NCI-H345 treated with DMSO at 0.1 percent for 48 hours (cell line): ENCODE results near the gene TMEM260.
"Not testable (repeated sequence)": the region's sequence is repeated elsewhere in the genome, so short reads cannot be mapped to it uniquely, and the experiment has no call there.

Source experiments
- DNase-seq: peaks from one replicate; lab custom pipeline; 2025; ENCODE audit not compliant: unreplicated experiment; lab: John Stamatoyannopoulos, UW

Gene TMEM260

DNA sequence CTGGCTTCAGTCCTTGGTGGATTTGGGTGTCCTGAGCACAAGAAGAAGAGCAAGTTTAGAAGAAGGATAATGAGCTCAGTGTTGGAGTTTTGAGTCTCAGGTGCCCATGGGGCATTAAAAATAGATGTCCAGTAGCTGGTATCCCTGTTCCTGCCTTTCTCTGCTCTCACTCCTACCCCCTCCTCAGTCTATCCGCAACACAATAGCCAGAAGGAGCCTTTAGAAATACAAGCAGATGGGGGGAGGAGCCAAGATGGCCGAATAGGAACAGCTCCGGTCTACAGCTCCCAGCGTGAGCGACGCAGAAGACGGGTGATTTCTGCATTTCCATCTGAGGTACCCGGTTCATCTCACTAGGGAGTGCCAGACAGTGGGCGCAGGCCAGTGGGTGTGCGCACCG lies 87.7 kb downstream of the TMEM260 start:
- DNase-seq, result not testable (repeated sequence)

DNA sequence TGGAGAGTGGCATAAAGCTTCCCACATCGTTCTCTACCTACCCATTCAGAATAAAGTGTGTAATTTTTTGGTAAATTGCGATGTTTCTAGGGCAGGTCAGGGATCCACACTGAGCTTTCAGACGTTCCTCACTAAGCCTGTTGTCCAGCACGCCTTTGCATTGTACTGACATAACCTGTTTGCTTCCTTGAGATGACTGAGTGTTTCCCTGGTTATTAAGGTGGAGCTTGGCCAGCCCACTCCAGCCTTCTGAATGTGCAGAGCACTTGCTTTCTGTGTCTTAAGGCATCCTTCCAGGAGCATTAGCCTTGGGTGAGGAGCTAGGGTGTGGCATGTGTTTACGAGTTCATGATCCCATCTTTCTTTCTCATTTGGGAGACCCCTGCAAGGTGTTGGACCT lies 96.4 kb downstream of the TMEM260 start:
- DNase-seq, result no peak

DNA sequence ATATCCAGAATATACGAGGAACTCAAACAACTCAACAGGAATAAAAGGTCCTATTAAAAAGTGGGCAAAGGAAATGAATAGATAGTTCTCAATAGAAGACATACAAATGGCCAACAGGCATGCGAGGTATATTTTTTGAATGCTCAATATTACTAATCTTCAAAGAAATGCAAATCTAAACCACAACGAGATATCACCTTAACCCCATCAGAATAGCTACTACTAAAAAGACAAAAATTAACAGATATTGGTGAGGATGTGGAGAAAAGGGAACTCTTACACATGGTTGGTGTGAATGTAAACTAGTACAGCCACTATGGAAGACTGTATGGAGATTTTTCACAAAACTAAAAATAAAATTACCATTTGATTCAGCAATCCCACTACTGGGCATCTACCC lies 99.2 kb downstream of the TMEM260 start:
- DNase-seq, result no peak

DNA sequence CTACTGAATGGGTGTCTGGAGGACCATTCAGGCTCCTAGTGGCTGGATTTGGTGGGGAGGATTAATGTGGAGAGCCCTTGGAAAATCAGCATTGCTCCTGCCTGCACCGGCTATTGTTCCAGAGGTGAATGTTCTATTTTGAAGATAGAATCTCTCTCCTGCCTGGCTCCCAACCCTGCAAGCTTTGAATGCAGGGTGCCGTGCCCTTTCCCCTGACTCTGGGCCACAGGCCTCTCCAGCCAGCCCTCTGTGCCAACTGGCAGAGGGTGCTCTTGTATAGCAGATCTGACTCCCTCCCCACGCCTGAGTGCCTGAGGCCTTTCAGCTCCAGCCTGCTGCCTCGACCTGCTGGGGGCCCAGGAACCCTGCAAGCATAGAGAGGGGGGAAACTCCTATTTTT lies 106.8 kb downstream of the TMEM260 start:
- DNase-seq, result no peak

DNA sequence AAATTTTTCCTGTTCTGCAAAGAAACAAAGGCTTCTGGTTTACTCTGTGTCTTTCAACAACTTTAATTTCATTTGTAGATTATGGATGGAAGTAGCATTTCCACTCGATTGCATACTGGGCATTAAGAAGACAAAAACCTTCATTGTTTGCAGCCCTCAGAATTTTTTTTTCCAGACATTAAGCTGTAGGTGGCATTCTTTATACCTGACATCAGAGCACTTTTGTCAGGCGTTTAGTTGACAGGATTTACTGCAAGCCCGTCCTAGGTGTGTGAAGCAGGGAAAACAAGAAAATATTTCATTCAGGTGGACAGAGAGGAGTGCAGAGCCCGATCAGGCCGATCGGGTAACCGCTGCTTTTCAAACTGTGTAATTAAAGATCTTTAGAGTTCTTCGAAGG lies 107.5 kb downstream of the TMEM260 start:
- DNase-seq, result no peak

DNA sequence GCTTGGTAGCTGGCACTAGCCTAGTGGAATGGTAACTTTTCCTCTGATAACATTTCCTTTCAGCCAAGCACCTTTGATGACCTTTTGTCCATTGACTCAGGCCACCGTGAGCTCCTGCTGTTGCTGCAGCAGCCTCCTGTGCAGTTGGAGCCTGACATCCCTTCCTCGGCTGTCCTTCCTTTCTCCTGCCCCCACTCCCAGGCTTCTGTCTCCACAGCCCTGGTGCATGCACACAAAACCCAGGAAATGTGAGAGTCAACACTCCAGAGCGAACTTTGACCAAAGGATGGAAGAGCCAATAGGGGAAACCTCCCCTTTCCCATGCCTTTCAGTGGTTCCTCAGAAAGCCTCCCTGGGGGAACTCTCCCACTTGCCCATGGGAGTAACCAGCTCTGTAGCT lies 115.0 kb downstream of the TMEM260 start:
- DNase-seq, result no peak

DNA sequence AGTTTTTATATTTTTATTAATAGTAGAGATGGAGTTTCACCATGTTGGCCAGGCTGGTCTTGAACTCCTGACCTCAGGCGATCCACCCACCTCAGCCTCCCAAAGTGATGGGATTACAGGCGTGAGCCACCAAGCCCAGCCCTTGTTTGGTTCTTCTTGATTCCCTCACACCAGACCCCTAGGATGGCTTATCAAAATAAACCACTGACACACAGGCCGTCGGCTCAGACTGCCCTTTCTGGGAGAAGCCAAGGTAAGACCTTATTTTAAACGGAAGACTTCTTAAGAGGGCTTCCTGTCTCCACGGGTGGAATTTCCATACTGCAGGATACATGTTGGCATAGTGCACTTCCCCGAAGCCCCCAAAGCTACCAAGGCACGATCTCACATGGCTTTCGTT lies 115.6 kb downstream of the TMEM260 start:
- DNase-seq, result not testable (repeated sequence)
